HepG2 (cell line): ENCODE data around the gene TMEM217. TPM values are rescaled to one million over a fixed set of nuclear protein-coding genes. Genes with fewer than 3 reads are reported as not detected.

ENCODE experiments used
- ATAC-seq: fragments of 200-7000 bp; cut with Tn5 transposase; 3 replicates; pipeline ENCODE4 v1.9.1; 2020; ENCODE audit warnings: mild to moderate bottlenecking, moderate library complexity
- BruUV-seq: library from RNA; stranded (reverse); fragments of 400-500 nt; replicated peaks from 2 replicates; lab custom pipeline; 2021; lab: Mats Ljungman, UMichigan
- CTCF ChIA-PET: fragments of 300-600 bp; formaldehyde crosslinking; extraction: SDS; loops from one replicate; lab custom pipeline; 2021; ENCODE audit warnings: low total read pairs, inconsistent platforms, low intra/inter-chr PET ratio; lab: Yijun Ruan, JAX
- POLR2A ChIA-PET: fragments of 350-600 bp; sonication (Branson Sonifier 250); formaldehyde crosslinking; loops from one replicate; lab custom pipeline; 2020; ENCODE audit warnings: antibody characterized with exemption, inconsistent platforms; lab: Yijun Ruan, JAX
- DNase-seq: peaks from one replicate; pipeline ENCODE4 v3.0.0-alpha.2; 2015; ENCODE audit warnings: low spot score
- FAIRE-seq: peaks from 3 replicates; lab custom pipeline; 2011; peaks lifted over from hg19 to GRCh38; lab: Jason Lieb, UNC
- H2AFZ ChIP-seq: one replicate; pipeline ENCODE4 v1.6.1; 2011; ENCODE audit warnings: low read length, inconsistent platforms
- H3K27ac ChIP-seq: fragments of 300-600 bp; 3 replicates; pipeline ENCODE4 v1.8.0; 2011; ENCODE audit warnings: mixed run types, mild to moderate bottlenecking, mixed read lengths, low read length, inconsistent platforms; ENCODE audit not compliant: insufficient read depth; ENCODE audit errors: extremely low read length
- H3K27me3 ChIP-seq, 2 experiments: fragments of 200-600 bp in 1 of 2; 2 replicates in 1 of 2; 3 replicates in 1 of 2; pipeline versions ENCODE4 v1.6.0 to v1.8.0; 2011; ENCODE audit warnings: low read length in 2 of 2, mild to moderate bottlenecking in 2 of 2, moderate library complexity in 2 of 2, inconsistent platforms in 1 of 2; ENCODE audit not compliant: insufficient read depth in 2 of 2, control insufficient read depth in 1 of 2
- H3K36me3 ChIP-seq, 2 experiments: fragments of 200-600 bp in 1 of 2; replicated peaks in 1 of 2; 2 replicates in 1 of 2; 3 replicates in 1 of 2; pipeline versions ENCODE4 v1.5.1 to v1.8.0; 2011; ENCODE audit warnings: low read length in 2 of 2, inconsistent platforms in 1 of 2; ENCODE audit not compliant: insufficient read depth in 2 of 2, control insufficient read depth in 1 of 2
- H3K4me1 ChIP-seq: 2 replicates; pipeline ENCODE4 v1.5.1; 2012; ENCODE audit warnings: low read length, inconsistent platforms; ENCODE audit not compliant: insufficient read depth
- H3K4me2 ChIP-seq: 2 replicates; pipeline ENCODE4 v1.6.0; 2011; ENCODE audit warnings: low read depth, low read length, inconsistent platforms
- H3K4me3 ChIP-seq, 3 experiments: fragments of 200-600 bp in 1 of 3; sonication (generic), shearing (Covaris generic) in 1 of 3; replicated peaks in 1 of 3; 2 replicates each; pipeline ENCODE4 v1.5.1; 2011 to 2016; ENCODE audit warnings: low read length in 3 of 3, inconsistent platforms in 2 of 3, low read depth in 2 of 3, mild to moderate bottlenecking in 2 of 3, control low read depth in 1 of 3, mixed read lengths in 1 of 3; ENCODE audit not compliant: insufficient read depth in 1 of 3
- H3K79me2 ChIP-seq: one replicate; pipeline ENCODE4 v1.6.1; 2011; ENCODE audit warnings: low read length, inconsistent platforms; ENCODE audit not compliant: insufficient read depth
- H3K9ac ChIP-seq: 2 replicates; pipeline ENCODE4 v1.6.0; 2011; ENCODE audit warnings: mild to moderate bottlenecking, low read depth, low read length, inconsistent platforms; ENCODE audit not compliant: insufficient read depth
- H3K9me3 ChIP-seq: 2 replicates; pipeline ENCODE4 v1.5.1; 2012; ENCODE audit warnings: mild to moderate bottlenecking, low read length
- H4K20me1 ChIP-seq: 2 replicates; pipeline ENCODE4 v1.6.0; 2011; ENCODE audit warnings: inconsistent platforms, mild to moderate bottlenecking, low read length, moderate library complexity; ENCODE audit not compliant: insufficient read depth
- CBX2 ChIP-seq, 2 experiments: fragments of 200-600 bp in 1 of 2; sonication (generic); formaldehyde crosslinking in 1 of 2; IDR thresholded peaks; 2 replicates each; pipeline versions ENCODE4 v1.7.0 to v1.8.1; 2018 to 2022; ENCODE audit warnings: low read depth in 2 of 2, low read length in 1 of 2, mild to moderate bottlenecking in 1 of 2, missing genetic modification reagents in 1 of 2
- FLYWCH1 ChIP-seq: sonication (generic); formaldehyde crosslinking; IDR thresholded peaks from 2 replicates; pipeline ENCODE4 v1.8.1; 2023; ENCODE audit warnings: mild to moderate bottlenecking, missing genetic modification reagents
- HNRNPLL ChIP-seq: fragments of 200-400 bp; formaldehyde crosslinking; IDR thresholded peaks from 2 replicates; pipeline ENCODE4 v1.6.1; 2017; ENCODE audit warnings: mild to moderate bottlenecking, low read depth, low read length; ENCODE audit not compliant: poor library complexity, severe bottlenecking
- NCOA5 ChIP-seq: sonication (generic); formaldehyde crosslinking; IDR thresholded peaks from 2 replicates; pipeline ENCODE4 v1.4.0; 2020; ENCODE audit warnings: missing genetic modification reagents
- NFYC ChIP-seq: IDR thresholded peaks from 2 replicates; pipeline ENCODE4 v1.6.1; 2016; ENCODE audit warnings: missing genetic modification reagents, missing compliant biosample characterization
- NR2F6 ChIP-seq, 2 experiments: IDR thresholded peaks; 2 replicates each; pipeline ENCODE4 v1.6.1; 2016; ENCODE audit warnings: antibody characterized with exemption in 1 of 2, mild to moderate bottlenecking in 1 of 2
- NRL ChIP-seq: sonication (generic); formaldehyde crosslinking; IDR thresholded peaks from 2 replicates; pipeline ENCODE4 v1.5.0; 2020; ENCODE audit warnings: missing genetic modification reagents, mild to moderate bottlenecking, moderate library complexity, borderline replicate concordance
- PLRG1 ChIP-seq: fragments of 450-650 bp; conservative IDR thresholded peaks from 2 replicates; pipeline ENCODE4 v1.6.1; 2016
- RFX5 ChIP-seq: IDR thresholded peaks from 2 replicates; pipeline ENCODE4 v1.6.1; 2011; ENCODE audit warnings: low read depth, low read length, improper control_type of control experiment
- RXRA ChIP-seq: sonication (generic); formaldehyde crosslinking; IDR thresholded peaks from 2 replicates; pipeline ENCODE4 v1.5.1; 2020; ENCODE audit warnings: missing genetic modification reagents
- TBX3 ChIP-seq: fragments of 450-650 bp; IDR thresholded peaks from 2 replicates; pipeline ENCODE4 v1.6.1; 2017; ENCODE audit warnings: antibody characterized with exemption, mild to moderate bottlenecking, inconsistent platforms, borderline replicate concordance
- WIZ ChIP-seq: sonication (generic); formaldehyde crosslinking; IDR thresholded peaks from 2 replicates; pipeline ENCODE4 v1.5.1; 2020; ENCODE audit warnings: mild to moderate bottlenecking, missing genetic modification reagents
- ZNF274 ChIP-seq: sonication (generic); formaldehyde crosslinking; IDR thresholded peaks from 2 replicates; pipeline ENCODE4 v1.5.1; 2020; ENCODE audit warnings: mild to moderate bottlenecking, missing genetic modification reagents
- ZNF431 ChIP-seq: sonication (generic); formaldehyde crosslinking; IDR thresholded peaks from 2 replicates; pipeline ENCODE4 v1.9.0; 2022; ENCODE audit warnings: missing genetic modification reagents, low read depth, mild to moderate bottlenecking, borderline replicate concordance
- ZNF891 ChIP-seq: sonication (generic); formaldehyde crosslinking; IDR thresholded peaks from 2 replicates; pipeline ENCODE4 v1.5.0; 2020; ENCODE audit warnings: mild to moderate bottlenecking, missing genetic modification reagents
- WGBS: methylation state at CpG from one replicate; pipeline ENCODE4 v1.1.6; 2017; ENCODE audit warnings: low lambda C conversion rate; 5-methylcytosine and 5-hydroxymethylcytosine counted together
- in situ Hi-C: cut with HindIII; loops from 2 replicates; pipeline ENCODE4 v1.10.0; 2017; ENCODE audit warnings: low pct_unique_long_range_greater_than_20kb; ENCODE audit not compliant: extremely low pct_ligation_motif_present
- intact Hi-C: fragments of 100-400 bp; cut with micrococcal nuclease; formaldehyde crosslinking; loops from one replicate; pipeline ENCODE4 v1.10.0; 2022; ENCODE audit not compliant: unreplicated experiment
- polyA plus RNA-seq, 8 experiments: library from polyadenylated mRNA; depleted of rRNA in 3 of 8; stranded (reverse) in 7 of 8; unstranded in 1 of 8; fragments of >200 nt; fragmentation: Illumina TruSeq in 4 of 8; extraction: Trizol in 4 of 8; gene quantifications; 2 replicates each; pipeline versions ENCODE4 v1.2.1 to v1.2.3, GENCODE V29; 2011 to 2016; ENCODE audit warnings: low read depth in 4 of 8, missing spikeins in 1 of 8, mixed read lengths in 1 of 8; ENCODE audit not compliant: insufficient read depth in 1 of 8
- total RNA-seq, 5 experiments: library from RNA; depleted of rRNA; stranded (reverse); fragments of >200 nt; fragmentation: Illumina TruSeq; extraction: Trizol; gene quantifications; 2 replicates each; pipeline ENCODE4 v1.2.3, GENCODE V29; 2016; ENCODE audit warnings: low read depth in 1 of 5
- TF ChIP-seq, protein P1 (sequence below): sonication (generic); formaldehyde crosslinking; IDR thresholded peaks from 2 replicates; pipeline ENCODE4 v1.5.0; 2020; ENCODE audit warnings: missing genetic modification reagents
- TF ChIP-seq, protein P2 (sequence below): sonication (generic); formaldehyde crosslinking; conservative IDR thresholded peaks from 2 replicates; pipeline ENCODE4 v1.4.0; 2020; ENCODE audit warnings: missing genetic modification reagents
- TF ChIP-seq, protein P3 (sequence below): sonication (generic); formaldehyde crosslinking; IDR thresholded peaks from 2 replicates; pipeline ENCODE4 v1.4.0; 2020; ENCODE audit warnings: mild to moderate bottlenecking, missing genetic modification reagents

TMEM217 gene
- total and polyA plus RNA-seq, 2 of the 13 experiments (the other 11 are each of a cell fraction or from before 2014, with no cell fraction given): 2.3 to 3.4 TPM

DNA sequence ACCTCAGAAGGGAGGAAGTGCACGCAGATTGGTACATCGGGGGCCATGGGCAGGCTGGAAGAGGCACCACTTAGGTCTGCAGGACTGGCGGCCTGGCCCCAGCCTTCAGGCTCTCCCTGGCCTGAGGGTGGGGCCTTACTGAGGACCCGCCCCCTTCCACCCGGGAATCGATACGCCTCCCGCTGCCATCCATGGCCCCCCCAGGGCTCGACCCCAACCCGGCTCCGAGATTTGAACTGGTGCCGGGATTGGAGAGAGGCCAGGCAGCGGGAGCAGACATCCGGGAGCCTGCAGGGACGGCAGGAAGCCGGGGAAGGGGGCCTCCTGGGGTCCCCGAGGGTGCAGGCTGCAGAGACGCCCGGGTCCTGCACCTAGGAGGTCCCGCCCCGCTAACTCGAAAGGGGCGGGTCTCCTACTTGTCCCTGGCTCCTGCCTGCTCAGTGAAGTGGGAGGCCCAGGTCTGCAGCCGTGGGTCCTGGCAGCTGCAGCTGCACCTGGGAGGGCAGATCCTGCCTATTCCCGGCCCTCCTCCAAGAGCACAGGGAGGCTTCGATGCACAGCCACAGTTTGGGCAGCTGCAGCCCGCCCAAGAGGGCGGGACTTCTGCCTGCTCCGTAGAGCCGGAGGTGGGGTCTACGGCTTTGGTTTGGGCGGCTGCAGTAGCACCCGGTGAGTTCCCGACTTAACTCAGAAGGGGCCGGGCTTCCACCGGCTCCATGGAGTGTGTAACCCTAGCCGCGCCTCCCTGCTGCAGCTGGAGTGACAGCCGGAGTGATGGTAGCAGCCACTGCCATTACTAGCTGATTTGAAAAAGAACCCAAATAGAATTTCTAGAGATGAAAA lies 35.6 kb downstream of the TMEM217 start:
- H3K4me3 ChIP-seq: peak overlapping the region; percentile 57 to 80 (median 63)
- ChIA-PET POLR2A (interaction anchor here (0.8 to 2.4 kb wide), 8 partner anchors 12 to 40 kb away, joined by 3 to 17 read pairs (median 4); partner anchors contain the start of genes TBC1D22B and TMEM217), CTCF (no interaction called here)
- H2AFZ ChIP-seq: peak overlapping the region; percentile 97
- ATAC-seq (peak; percentile 96), DNase-seq (peak; percentile 91), FAIRE-seq (peak; percentile 94)
- peaks cover 20% of the 10 kb centered on the region for H3K4me1 ChIP-seq
- no TSS peak for BruUV-seq
- no peaks in the 10 kb centered on the region for H3K36me3 ChIP-seq
- H3K27me3 ChIP-seq: no peaks in the 10 kb centered on the region; a peak in 1 of 5 replicates
- intact Hi-C loops: loop anchor here (1.0 kb wide), 1 partner anchor 35 kb away; the partner anchor contains the start of gene TBC1D22B
- in situ Hi-C loops: no loop called here
- H3K79me2 ChIP-seq: no peaks in the 10 kb centered on the region
- no peaks in the 10 kb centered on the region for H3K9me3 ChIP-seq
- peak overlapping the region; percentile 58 for H3K9ac ChIP-seq
- WGBS: 3% methylated on average over 20 of the region's 39 CpGs
- H4K20me1 ChIP-seq: no peaks in the 10 kb centered on the region
- H3K27ac ChIP-seq: peak overlapping the region; percentile 56
- H3K4me2 ChIP-seq: peak overlapping the region; percentile 93
- no peak for TF ChIP-seq CBX2 (IDR thresholded peaks at IDR 0.05; ENCODE audit: low read depth, low read length)
- TF ChIP-seq CBX2 (CRISPR knock-in tag; IDR thresholded peaks at IDR 0.05; ENCODE audit: low read depth): no peak
- TF ChIP-seq FLYWCH1: no peak
- 0 out of 2 replicates have a peak, but pooled peaks have one; percentile 11 for TF ChIP-seq NFYC (CRISPR knock-in tag)
- TF ChIP-seq PLRG1: no peak
- no peak for TF ChIP-seq NCOA5
- TF ChIP-seq WIZ (CRISPR knock-in tag): 0 out of 2 replicates have a peak, but pooled peaks have one; percentile 44
- TF ChIP-seq HNRNPLL: peak; percentile 84
- peak; percentile 76; the same call in 1 of the 2 replicates for TF ChIP-seq NRL (CRISPR knock-in tag)
- TF ChIP-seq NR2F6 (IDR thresholded peaks at IDR 0.05): no peak
- peak; percentile 21; the same call in 1 of the 2 replicates for TF ChIP-seq NR2F6 (CRISPR knock-in tag; IDR thresholded peaks at IDR 0.05)
- TF ChIP-seq, protein P1, sequence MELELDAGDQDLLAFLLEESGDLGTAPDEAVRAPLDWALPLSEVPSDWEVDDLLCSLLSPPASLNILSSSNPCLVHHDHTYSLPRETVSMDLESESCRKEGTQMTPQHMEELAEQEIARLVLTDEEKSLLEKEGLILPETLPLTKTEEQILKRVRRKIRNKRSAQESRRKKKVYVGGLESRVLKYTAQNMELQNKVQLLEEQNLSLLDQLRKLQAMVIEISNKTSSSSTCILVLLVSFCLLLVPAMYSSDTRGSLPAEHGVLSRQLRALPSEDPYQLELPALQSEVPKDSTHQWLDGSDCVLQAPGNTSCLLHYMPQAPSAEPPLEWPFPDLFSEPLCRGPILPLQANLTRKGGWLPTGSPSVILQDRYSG: no peak; the same call in 1 of the 2 replicates
- TF ChIP-seq ZNF891 (CRISPR knock-in tag): no peak
- TF ChIP-seq RFX5: peak; percentile 22; the same call in 1 of the 2 replicates
- TF ChIP-seq TBX3: no peak
- TF ChIP-seq, protein P2, sequence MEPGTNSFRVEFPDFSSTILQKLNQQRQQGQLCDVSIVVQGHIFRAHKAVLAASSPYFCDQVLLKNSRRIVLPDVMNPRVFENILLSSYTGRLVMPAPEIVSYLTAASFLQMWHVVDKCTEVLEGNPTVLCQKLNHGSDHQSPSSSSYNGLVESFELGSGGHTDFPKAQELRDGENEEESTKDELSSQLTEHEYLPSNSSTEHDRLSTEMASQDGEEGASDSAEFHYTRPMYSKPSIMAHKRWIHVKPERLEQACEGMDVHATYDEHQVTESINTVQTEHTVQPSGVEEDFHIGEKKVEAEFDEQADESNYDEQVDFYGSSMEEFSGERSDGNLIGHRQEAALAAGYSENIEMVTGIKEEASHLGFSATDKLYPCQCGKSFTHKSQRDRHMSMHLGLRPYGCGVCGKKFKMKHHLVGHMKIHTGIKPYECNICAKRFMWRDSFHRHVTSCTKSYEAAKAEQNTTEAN: no peak
- TF ChIP-seq ZNF431 (CRISPR knock-in tag): no peak
- TF ChIP-seq ZNF274: peak; percentile 74
- TF ChIP-seq, protein P3, sequence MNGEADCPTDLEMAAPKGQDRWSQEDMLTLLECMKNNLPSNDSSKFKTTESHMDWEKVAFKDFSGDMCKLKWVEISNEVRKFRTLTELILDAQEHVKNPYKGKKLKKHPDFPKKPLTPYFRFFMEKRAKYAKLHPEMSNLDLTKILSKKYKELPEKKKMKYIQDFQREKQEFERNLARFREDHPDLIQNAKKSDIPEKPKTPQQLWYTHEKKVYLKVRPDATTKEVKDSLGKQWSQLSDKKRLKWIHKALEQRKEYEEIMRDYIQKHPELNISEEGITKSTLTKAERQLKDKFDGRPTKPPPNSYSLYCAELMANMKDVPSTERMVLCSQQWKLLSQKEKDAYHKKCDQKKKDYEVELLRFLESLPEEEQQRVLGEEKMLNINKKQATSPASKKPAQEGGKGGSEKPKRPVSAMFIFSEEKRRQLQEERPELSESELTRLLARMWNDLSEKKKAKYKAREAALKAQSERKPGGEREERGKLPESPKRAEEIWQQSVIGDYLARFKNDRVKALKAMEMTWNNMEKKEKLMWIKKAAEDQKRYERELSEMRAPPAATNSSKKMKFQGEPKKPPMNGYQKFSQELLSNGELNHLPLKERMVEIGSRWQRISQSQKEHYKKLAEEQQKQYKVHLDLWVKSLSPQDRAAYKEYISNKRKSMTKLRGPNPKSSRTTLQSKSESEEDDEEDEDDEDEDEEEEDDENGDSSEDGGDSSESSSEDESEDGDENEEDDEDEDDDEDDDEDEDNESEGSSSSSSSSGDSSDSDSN: peak; percentile 83
- TF ChIP-seq RXRA (CRISPR knock-in tag): peak; percentile 75; the same call in 1 of the 2 replicates
